K562 (cell line): Measurements from ENCODE around the gene MARK4.

Source experiments
- FOXA1 ChIP-seq: fragments of 450-650 bp; IDR thresholded peaks from 2 replicates; pipeline ENCODE4 v1.6.1; 2016; ENCODE audit warnings: mild to moderate bottlenecking, borderline replicate concordance
- TF ChIP-seq, protein P1 (sequence below): IDR thresholded peaks from 2 replicates; pipeline ENCODE4 v1.6.1; 2012; ENCODE audit warnings: low read depth, low read length, improper control_type of control experiment, borderline replicate concordance
- TF ChIP-seq, protein P2 (sequence below), 2 experiments: IDR thresholded peaks; 2 replicates each; pipeline ENCODE4 v1.6.1; 2011; ENCODE audit warnings: borderline replicate concordance in 1 of 2, control low read depth in 1 of 2, low read depth in 1 of 2, low read length in 1 of 2, mild to moderate bottlenecking in 1 of 2, mixed read lengths in 1 of 2, moderate library complexity in 1 of 2; ENCODE audit not compliant: insufficient read depth in 1 of 2, insufficient read length in 1 of 2, poor library complexity in 1 of 2, severe bottlenecking in 1 of 2; ENCODE audit errors: extremely low read depth in 1 of 2

DNA sequence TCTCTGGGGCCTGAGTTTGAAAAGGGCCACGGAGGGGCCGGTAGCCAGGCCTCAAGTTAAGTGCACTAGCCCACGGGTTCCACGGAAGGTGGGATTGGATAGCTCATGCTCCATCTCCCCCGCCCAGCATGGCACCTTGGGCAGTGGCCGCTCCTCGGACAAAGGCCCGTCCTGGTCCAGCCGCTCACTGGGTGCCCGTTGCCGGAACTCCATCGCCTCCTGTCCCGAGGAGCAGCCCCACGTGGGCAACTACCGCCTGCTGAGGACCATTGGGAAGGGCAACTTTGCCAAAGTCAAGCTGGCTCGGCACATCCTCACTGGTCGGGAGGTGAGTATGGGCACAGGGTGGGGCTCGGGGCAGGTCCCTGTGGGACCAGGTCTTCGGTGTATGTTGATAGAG is 7.8 kb downstream of the MARK4 start:
- TF ChIP-seq, protein P1, sequence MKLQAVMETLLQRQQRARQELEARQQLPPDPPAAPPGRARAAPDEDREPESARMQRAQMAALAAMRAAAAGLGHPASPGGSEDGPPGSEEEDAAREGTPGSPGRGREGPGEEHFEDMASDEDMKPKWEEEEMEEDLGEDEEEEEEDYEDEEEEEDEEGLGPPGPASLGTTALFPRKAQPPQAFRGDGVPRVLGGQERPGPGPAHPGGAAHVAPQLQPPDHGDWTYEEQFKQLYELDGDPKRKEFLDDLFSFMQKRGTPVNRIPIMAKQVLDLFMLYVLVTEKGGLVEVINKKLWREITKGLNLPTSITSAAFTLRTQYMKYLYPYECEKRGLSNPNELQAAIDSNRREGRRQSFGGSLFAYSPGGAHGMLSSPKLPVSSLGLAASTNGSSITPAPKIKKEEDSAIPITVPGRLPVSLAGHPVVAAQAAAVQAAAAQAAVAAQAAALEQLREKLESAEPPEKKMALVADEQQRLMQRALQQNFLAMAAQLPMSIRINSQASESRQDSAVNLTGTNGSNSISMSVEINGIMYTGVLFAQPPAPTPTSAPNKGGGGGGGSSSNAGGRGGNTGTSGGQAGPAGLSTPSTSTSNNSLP: no peak
- TF ChIP-seq, protein P2, sequence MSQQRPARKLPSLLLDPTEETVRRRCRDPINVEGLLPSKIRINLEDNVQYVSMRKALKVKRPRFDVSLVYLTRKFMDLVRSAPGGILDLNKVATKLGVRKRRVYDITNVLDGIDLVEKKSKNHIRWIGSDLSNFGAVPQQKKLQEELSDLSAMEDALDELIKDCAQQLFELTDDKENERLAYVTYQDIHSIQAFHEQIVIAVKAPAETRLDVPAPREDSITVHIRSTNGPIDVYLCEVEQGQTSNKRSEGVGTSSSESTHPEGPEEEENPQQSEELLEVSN (IDR thresholded peaks at IDR 0.05; ENCODE audit: borderline replicate concordance in 1 of 2, extremely low read depth in 1 of 2, insufficient read depth in 1 of 2, insufficient read length in 1 of 2, low read depth in 1 of 2, low read length in 1 of 2, poor library complexity in 1 of 2, severe bottlenecking in 1 of 2): no peak
- TF ChIP-seq FOXA1: no peak
